Measurements from ENCODE around the gene KCNS3.

The KCNS3 gene

GRCh38 chr2:17950006-17950405 lies 71.5 kb downstream of the KCNS3 start:
- no peak for TF ChIP-seq CTCF (IDR thresholded peaks at IDR 0.05)

GRCh38 chr2:17951563-17951962 lies 73.1 kb downstream of the KCNS3 start:
- no peak for TF ChIP-seq CTCF (IDR thresholded peaks at IDR 0.05)

DNA sequence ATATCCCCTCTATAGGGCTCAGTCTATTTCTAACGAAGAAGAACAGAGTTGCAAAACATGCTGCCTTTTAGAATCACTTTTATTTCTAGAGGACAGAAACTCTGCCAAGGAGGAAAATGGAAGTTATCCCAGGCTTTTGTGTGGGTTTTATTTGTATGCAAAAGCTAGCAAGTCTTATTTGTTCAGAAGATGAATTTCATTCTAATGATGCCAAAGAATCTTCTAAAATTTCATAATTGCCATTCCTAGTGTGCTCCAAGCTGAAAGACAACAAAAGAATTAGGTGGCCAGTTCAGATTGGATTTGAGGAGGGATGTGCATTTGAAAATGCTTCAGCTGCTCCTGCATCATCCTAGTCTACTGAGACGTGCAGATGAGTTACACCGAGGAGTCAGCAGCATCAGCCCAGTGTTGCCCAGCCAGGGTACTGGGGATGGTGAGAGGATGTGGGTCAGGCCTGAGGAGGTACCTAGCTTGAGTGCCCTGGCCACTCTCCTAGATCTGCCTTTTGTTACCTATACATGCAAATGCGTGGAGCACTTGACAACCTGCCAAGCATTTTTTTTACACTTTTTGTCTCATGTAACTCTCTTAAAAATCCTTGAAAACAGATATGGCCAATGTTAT lies 80.1 kb downstream of the KCNS3 start:
- no peak for TF ChIP-seq CTCF (IDR thresholded peaks at IDR 0.05)

- TF ChIP-seq CTCF (IDR thresholded peaks at IDR 0.05), result no peak
Observed at GRCh38 chr2:17959356-17959755, 80.9 kb downstream of the KCNS3 start.

DNA sequence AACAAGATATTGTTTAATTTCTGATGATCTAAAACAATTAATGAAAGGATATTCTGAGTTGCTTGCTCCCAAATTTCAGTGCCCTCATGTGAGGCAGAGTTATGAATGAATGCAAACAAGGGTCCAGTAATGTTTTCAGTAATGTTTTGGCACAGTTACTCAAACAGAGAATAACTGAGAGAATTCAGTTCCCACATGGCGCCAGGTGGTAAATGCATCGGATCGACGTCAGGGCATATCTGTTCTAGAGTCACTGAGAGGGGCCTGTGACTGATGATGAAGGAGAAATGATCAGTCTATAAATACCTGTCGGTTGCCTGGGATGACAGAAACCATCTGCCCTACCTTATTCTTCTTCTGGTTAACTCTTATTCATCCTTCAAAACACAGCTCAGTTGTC lies 81.4 kb downstream of the KCNS3 start:
- no peak for TF ChIP-seq CTCF (IDR thresholded peaks at IDR 0.05)

- no peak for TF ChIP-seq CTCF (IDR thresholded peaks at IDR 0.05)
Observed at GRCh38 chr2:17960925-17961324, 82.5 kb downstream of the KCNS3 start.

DNA sequence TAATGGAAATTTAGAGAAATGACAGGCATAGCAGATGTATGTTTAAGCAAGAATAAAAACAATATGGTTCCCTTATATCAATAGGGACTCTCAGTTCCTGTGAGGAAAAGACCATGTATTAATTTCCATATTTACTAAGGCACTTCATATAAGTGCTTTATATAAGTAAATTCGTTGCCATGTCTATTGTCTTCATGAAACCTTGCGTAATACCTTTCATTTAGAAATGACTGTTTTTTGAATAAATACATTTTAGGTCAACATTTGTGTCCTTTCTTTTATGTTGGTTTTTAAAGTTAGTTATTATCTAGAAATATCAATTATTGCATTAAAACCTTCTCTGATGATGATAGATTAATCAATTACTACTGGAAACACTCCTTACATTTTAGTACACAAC lies 83.3 kb downstream of the KCNS3 start:
- no peak for TF ChIP-seq CTCF (IDR thresholded peaks at IDR 0.05)

- no peak for TF ChIP-seq CTCF (IDR thresholded peaks at IDR 0.05)
Observed at GRCh38 chr2:17962876-17963275, 84.4 kb downstream of the KCNS3 start.

Measured in LNCAP (cell line).